ENCODE results near the gene CCND2.

GRCh38 chr12:4287325-4288211, 14.0 kb downstream of the CCND2 start:
- TF ChIP-seq CEBPB (IDR thresholded peaks at IDR 0.05): no peak
- TF ChIP-seq TAF1 (IDR thresholded peaks at IDR 0.05; ENCODE audit: low read depth): no peak
- no peak for TF ChIP-seq TCF12 (IDR thresholded peaks at IDR 0.05; ENCODE audit: low read depth)
- no peak for TF ChIP-seq REST (IDR thresholded peaks at IDR 0.05; ENCODE audit: low read depth)
- no peak for TF ChIP-seq TEAD4 (IDR thresholded peaks at IDR 0.05)
- TF ChIP-seq MAX (IDR thresholded peaks at IDR 0.05): no peak
- no peak for TF ChIP-seq YY1 (IDR thresholded peaks at IDR 0.05; ENCODE audit: low read depth)
- TF ChIP-seq NFIC (IDR thresholded peaks at IDR 0.05): no peak
- TF ChIP-seq CREB1 (IDR thresholded peaks at IDR 0.05; ENCODE audit: low read depth): no peak
- TF ChIP-seq FOXM1 (IDR thresholded peaks at IDR 0.05; ENCODE audit: borderline replicate concordance, low read depth): no peak
- TF ChIP-seq RAD21 (IDR thresholded peaks at IDR 0.05; ENCODE audit: low read depth): no peak
- no peak for TF ChIP-seq EP300 (IDR thresholded peaks at IDR 0.05; ENCODE audit: borderline replicate concordance)
- TF ChIP-seq EGR1 (IDR thresholded peaks at IDR 0.05): no peak
- no peak for TF ChIP-seq USF1 (IDR thresholded peaks at IDR 0.05)

Data from Ishikawa (cell line).